HUES64 (cell line): ENCODE data around the gene WDR49.

Experiments used
- H3K27ac ChIP-seq: 2 replicates; pipeline ENCODE4 v1.7.0; 2013; ENCODE audit warnings: low read depth, low read length, inconsistent platforms
- H3K27me3 ChIP-seq: 2 replicates; pipeline ENCODE4 v1.6.1; 2013; ENCODE audit warnings: mild to moderate bottlenecking, low read length; ENCODE audit not compliant: insufficient read depth
- H3K36me3 ChIP-seq: 2 replicates; pipeline ENCODE4 v1.6.1; 2013; ENCODE audit warnings: mild to moderate bottlenecking, low read length; ENCODE audit not compliant: insufficient read depth
- H3K4me1 ChIP-seq: 2 replicates; pipeline ENCODE4 v1.6.1; 2013; ENCODE audit warnings: mild to moderate bottlenecking, low read length, moderate library complexity; ENCODE audit not compliant: insufficient read depth
- H3K4me3 ChIP-seq: 2 replicates; pipeline ENCODE4 v1.5.1; 2013; ENCODE audit warnings: mild to moderate bottlenecking, low read length, moderate library complexity
- H3K9ac ChIP-seq: 2 replicates; pipeline ENCODE4 v1.6.1; 2013; ENCODE audit warnings: mild to moderate bottlenecking, low read depth, low read length
- H3K9me3 ChIP-seq: 2 replicates; pipeline ENCODE4 v1.6.1; 2013; ENCODE audit warnings: low read depth, low read length; ENCODE audit not compliant: insufficient read depth
- WGBS: fragments of 150-250, 120-280 bp; methylation state at CpG from one replicate; pipeline ENCODE4 v1.1.7; 2013; ENCODE audit warnings: missing lambda C conversion rate; 5-methylcytosine and 5-hydroxymethylcytosine counted together

Gene WDR49

DNA sequence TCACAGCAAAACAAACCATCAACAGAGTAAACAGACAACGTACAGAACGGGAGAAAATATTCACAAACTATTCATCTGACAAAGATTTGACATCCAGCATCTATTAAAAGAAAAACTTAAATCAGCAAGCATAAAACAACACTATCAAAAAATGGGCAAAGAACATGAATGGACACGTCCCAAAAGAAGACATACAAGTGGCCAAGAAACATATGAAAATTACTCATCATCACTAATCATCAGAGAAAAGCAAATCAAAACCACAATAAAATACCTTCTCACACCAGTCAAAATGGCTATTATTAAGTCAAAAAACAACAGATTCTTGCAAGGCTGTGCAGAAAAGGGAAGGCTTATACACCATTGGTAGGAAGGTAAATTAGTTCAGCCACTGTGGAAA, 166.2 kb downstream of the WDR49 start:
- Histone ChIP-seq H3K4me3 (no peak overlapping the region), H3K36me3 (no peaks in the 10 kb centered on the region), H3K27me3 (no peaks in the 10 kb centered on the region), H3K4me1 (peaks cover 16% of the 10 kb centered on the region), H3K9me3 (no peaks in the 10 kb centered on the region), H3K9ac (no peak overlapping the region), H3K27ac (no peak overlapping the region)
- 92% methylated on average over 3 of the region's 3 CpGs for WGBS

DNA sequence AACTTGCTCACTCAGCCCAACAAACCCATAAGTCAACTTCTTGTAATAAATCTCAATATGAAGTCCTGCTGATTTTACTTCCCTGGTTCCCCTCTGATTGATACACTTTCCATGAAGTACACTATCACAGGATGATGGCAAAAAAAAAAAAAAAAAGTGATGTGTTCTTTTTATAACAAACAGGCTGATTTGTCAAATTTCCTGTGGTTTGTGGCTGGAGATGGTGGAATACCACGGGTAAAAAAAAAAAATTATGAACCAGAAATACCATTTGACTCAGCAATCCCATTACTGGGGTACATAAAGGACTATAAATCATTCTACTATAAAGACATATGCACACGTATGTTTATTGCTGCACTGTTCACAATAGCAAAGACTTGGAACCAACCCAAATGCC, 169.2 kb downstream of the WDR49 start:
- no peak overlapping the region for H3K9ac ChIP-seq
- H3K27me3 ChIP-seq = no peaks in the 10 kb centered on the region
- H3K4me3 ChIP-seq = no peak overlapping the region
- no peak overlapping the region for H3K27ac ChIP-seq
- WGBS = 100% methylated on average over 1 of the region's 2 CpGs
- no peaks in the 10 kb centered on the region for H3K4me1 ChIP-seq
- H3K9me3 ChIP-seq = no peaks in the 10 kb centered on the region
- H3K36me3 ChIP-seq = no peaks in the 10 kb centered on the region

DNA sequence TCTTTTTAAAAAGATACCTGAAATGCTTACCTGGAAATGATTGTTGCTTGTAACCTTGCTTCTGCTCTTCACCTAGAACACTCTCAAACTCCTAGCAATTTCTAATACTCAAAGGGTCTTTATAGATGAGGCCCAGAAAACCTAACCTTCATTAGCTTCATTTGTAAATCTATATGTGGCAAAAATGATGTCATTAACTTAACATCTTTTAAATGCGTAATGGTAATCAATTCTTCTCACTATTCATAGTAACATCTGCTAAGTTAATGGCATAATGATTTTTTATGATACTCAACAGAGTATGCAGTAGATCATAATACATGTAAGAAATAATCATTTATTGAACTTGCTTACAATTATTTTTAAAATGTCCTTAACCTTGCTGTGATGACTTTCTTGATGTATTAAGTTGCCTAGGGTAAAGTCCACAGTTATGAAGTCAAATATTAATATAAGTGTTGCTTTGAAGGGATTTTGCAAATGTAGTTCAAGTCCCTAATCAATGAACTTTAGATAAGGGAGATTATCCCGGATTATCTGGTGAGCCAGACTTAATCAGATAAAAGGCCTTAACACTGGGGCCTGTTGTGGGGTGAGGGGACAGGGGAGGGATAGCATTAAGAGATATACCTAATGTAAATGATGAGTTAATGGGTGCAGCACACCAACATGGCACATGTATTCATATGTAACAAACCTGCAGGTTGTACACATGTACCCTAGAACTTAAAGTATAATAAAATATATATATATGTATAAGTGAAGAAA, 169.8 kb downstream of the WDR49 start:
- H3K27me3 ChIP-seq = no peaks in the 10 kb centered on the region
- 81% methylated on average over 1 of the region's 2 CpGs for WGBS
- no peaks in the 10 kb centered on the region for H3K9me3 ChIP-seq
- no peaks in the 10 kb centered on the region for H3K4me1 ChIP-seq
- no peak overlapping the region for H3K4me3 ChIP-seq
- no peak overlapping the region for H3K9ac ChIP-seq
- no peaks in the 10 kb centered on the region for H3K36me3 ChIP-seq
- H3K27ac ChIP-seq = no peak overlapping the region

DNA sequence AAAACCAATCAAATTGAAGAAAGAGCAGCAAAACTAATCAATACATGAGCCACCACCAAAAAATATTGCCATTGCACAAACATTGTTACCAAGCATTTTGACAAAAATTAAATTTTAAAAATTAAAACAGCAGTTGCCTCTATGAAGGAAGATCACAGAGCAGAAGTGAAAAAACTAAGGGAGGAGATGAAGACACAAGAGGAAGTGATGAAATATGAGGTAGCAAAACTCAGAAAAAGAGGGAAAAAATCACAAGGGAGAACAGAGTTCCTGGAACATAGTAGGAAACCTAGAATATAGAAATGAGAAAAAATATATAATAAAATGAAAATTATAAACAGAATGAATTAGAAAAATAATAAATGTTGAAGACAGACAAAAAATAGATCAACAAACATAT, 172.6 kb downstream of the WDR49 start:
- no peaks in the 10 kb centered on the region for H3K36me3 ChIP-seq
- H3K27me3 ChIP-seq = no peaks in the 10 kb centered on the region
- H3K27ac ChIP-seq = no peak overlapping the region
- H3K9me3 ChIP-seq = no peaks in the 10 kb centered on the region
- no peaks in the 10 kb centered on the region for H3K4me1 ChIP-seq
- no peak overlapping the region for H3K9ac ChIP-seq
- H3K4me3 ChIP-seq = no peak overlapping the region

DNA sequence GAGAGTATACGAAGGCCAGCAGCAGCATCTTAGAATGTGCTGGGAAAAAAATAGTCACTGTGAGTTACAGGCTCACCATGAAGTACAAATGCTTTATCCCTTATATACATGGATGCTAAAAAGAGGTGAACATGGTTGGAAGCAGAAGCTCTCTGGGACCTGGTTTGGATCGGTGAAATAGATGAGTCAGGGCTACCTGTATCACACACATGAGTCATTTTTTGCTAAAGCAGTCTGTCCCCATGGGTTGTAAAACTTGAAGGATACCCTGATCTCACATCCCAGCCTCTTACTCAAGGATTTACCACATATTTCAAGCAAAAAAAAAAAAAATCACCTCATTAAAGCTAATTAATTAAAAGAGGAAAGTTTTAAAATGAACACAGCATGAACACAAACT, 173.0 kb downstream of the WDR49 start:
- Histone ChIP-seq H3K27ac (no peak overlapping the region), H3K9ac (no peak overlapping the region), H3K4me3 (no peak overlapping the region), H3K4me1 (no peaks in the 10 kb centered on the region), H3K27me3 (no peaks in the 10 kb centered on the region), H3K36me3 (no peaks in the 10 kb centered on the region), H3K9me3 (no peaks in the 10 kb centered on the region)
- 91% methylated on average over 2 of the region's 2 CpGs for WGBS

DNA sequence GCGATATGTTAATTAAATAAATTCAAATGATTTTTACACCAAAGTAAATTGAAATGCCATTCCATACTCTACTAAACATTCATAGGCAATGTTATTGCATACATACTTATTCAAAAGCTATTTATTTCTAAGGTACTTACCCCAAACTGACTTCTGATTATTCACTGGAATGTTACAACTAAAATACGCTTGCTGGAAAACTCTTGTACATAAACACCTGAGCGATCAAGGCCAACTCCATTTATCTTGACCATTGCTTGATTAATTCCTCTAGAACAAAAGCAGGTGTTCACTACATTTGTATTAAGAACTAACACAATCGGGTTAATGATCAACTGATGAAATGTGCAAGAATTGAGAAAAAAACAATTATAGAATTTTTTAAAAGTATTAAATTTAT, 179.9 kb downstream of the WDR49 start, which contains the start of gene SERPINI2:
Gene SERPINI2, minus strand, starts transcription at position 180 of the 400 bp plus-strand sequence. CDS start 2,208 bp downstream, outside the sequence.
- H3K9ac ChIP-seq = no peak within 1 kb of the TSS
- no peak within 1 kb of the TSS for H3K27ac ChIP-seq
- H3K36me3 ChIP-seq = no peaks in the 10 kb centered on the region
- H3K9me3 ChIP-seq = no peaks in the 10 kb centered on the region
- no peak within 1 kb of the TSS for H3K4me3 ChIP-seq
- 100% methylated on average over 2 of the region's 4 CpGs for WGBS
- no peaks in the 10 kb centered on the region for H3K27me3 ChIP-seq
- no peaks in the 10 kb centered on the region for H3K4me1 ChIP-seq

DNA sequence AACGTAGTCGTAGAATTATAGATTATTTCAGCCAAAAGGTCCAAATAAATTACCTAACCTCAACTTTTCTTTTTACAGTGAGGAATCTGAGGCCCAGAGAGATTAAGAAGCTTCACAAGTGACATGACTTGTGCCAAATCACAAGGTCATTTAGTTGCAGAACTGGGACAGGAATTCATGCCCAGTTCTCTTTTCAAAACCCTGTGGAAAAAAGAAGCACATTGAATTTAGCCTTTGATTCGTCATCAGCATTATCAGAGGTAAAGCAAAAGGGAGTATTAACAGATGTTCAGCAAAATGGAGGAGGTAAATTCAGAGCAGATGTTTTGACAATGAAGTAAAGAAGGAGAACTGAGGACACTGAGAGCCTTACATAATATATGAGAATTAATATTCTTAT, 184.4 kb downstream of the WDR49 start:
- Histone ChIP-seq H3K9ac (no peak overlapping the region), H3K27ac (no peak overlapping the region), H3K36me3 (no peaks in the 10 kb centered on the region), H3K4me1 (peaks cover 11% of the 10 kb centered on the region; the same call in 1 of the 2 replicates), H3K4me3 (no peak overlapping the region), H3K9me3 (no peaks in the 10 kb centered on the region), H3K27me3 (no peaks in the 10 kb centered on the region)
- 94% methylated on average over 3 of the region's 3 CpGs for WGBS

DNA sequence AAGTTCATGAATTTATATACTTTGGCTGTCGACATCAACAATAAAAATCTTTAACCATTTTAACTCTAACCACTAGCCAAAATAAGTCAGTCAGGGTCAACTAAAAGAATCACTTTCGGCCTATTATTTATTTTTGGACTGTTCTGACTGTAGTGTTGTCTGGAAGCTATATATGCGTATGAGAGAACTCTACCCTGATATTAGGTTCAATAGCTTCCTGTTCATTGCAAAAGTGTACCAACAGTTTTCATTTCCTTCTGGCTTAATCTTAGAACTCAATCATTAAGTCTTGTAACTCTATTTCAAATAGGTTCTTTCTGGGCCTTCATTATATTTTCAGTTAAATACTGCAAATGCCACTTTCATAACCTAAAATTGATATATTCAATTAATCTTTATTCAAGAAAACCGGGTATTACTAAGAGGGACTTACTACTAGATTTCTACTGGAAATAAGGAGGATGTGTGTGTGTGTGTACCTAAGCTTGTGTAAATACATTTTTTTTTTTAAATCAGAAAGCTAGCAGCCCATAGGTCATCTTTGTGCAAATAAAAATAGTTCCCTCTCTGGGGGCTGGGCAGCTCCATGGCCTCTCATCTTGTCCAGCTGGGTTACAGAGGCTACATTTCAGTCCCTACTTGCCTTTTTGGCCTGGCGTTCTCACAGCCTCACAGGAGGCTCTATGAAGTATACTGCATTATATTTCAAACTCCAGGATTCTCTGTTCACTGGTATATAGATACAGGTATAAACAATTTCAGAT, 185.7 kb downstream of the WDR49 start:
- Histone ChIP-seq H3K4me1 (peaks cover 11% of the 10 kb centered on the region; the same call in 1 of the 2 replicates), H3K36me3 (no peaks in the 10 kb centered on the region), H3K9ac (no peak overlapping the region), H3K9me3 (no peaks in the 10 kb centered on the region), H3K27me3 (no peaks in the 10 kb centered on the region), H3K27ac (no peak overlapping the region), H3K4me3 (no peak overlapping the region)
- WGBS = 81% methylated on average over 5 of the region's 5 CpGs

DNA sequence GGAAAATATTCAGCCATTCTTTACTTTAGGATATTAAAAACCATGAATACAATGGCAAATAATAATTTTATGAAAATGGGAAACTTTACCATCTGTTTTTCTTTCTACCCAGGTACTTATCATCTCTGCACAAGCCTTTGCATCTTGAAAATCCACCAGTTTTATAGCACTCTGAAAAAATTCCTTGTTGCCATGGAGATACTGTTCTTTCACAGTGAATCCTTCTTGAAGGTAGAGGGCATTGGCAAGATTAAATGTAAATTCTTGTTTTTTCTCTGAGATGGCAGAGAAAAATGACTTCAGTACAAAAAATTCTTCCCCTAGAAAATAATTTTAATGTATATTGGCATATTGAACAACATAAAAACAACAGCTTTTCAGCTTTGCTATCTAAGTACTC, 186.8 kb downstream of the WDR49 start:
- Histone ChIP-seq H3K27ac (no peak overlapping the region), H3K27me3 (no peaks in the 10 kb centered on the region), H3K4me1 (peaks cover 11% of the 10 kb centered on the region; the same call in 1 of the 2 replicates)

DNA sequence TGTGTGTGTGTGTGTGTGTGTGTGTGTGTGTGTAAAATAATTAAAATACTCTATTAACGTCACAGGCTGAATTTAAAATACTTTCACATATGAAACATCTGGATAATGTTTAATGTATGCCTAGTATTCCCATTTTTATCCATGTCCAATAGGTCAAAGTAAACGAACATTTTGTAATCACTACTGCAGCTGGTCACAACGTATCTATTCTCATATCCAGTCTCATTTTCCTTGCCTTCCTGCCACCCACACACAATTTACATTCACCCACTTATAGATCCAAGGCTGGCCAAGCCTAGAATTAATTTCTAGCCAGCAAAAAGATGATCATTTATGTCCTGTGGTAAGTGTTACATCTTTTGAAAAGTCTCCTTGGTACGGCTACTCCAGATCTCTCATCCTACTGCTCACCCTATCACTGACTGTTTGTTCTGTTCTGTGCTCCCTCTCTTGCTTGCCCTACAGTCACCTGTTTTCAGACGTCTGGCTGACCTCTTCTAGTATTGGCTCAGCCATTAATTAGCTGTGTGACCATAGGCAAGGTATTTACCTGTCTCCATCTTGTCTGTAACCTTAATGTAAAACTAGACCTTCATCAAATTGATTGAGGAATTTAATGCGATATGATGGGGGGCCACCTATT, 197.5 kb downstream of the WDR49 start:
- 92% methylated on average over 4 of the region's 6 CpGs for whole genome bisulfite sequencing
- Histone ChIP-seq H3K36me3 (no peaks in the 10 kb centered on the region), H3K27me3 (no peaks in the 10 kb centered on the region), H3K9me3 (no peaks in the 10 kb centered on the region), H3K27ac (peak overlapping the region; percentile 11; the same call in 1 of the 2 replicates), H3K9ac (no peak overlapping the region), H3K4me1 (peaks cover 38% of the 10 kb centered on the region), H3K4me3 (no peak overlapping the region)

More for the DNA sequence above, 186.8 kb downstream of the WDR49 start:
- Histone ChIP-seq H3K9me3 (no peaks in the 10 kb centered on the region), H3K9ac (no peak overlapping the region), H3K36me3 (no peaks in the 10 kb centered on the region), H3K4me3 (no peak overlapping the region)

DNA sequence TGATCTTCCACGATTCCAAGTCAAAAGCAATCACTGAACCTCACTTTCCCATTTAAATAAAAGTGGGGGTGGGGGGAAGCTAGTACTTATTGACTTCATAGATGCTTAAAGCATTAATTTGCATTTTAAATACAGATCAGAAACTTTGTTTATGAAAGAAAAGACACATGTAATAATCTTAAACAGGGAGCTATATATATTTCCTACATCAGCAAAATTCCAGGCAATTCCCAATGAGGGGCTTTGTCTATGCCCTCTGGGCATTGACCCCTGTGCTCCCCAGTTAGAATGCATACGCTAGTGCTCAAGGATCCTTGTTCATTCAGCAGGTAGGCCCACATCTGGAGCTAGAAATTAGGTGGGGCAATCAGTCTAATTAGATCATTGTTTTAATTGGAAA, 199.9 kb downstream of the WDR49 start:
- Histone ChIP-seq H3K9me3 (no peaks in the 10 kb centered on the region), H3K9ac (no peak overlapping the region), H3K4me1 (peaks cover 48% of the 10 kb centered on the region), H3K4me3 (no peak overlapping the region), H3K27ac (no peak overlapping the region), H3K27me3 (no peaks in the 10 kb centered on the region), H3K36me3 (no peaks in the 10 kb centered on the region)
- WGBS = 95% methylated on average over 1 of the region's 2 CpGs
